GM12878 (cell line): Measurements from ENCODE around the gene SIK3. TPM values are rescaled to one million over a fixed set of nuclear protein-coding genes. Genes with fewer than 3 reads are reported as not detected.

Experiments
- ATAC-seq: fragments of 200-7000 bp; cut with Tn5 transposase; 3 replicates; pipeline ENCODE4 v1.9.1; 2020; ENCODE audit warnings: mild to moderate bottlenecking, moderate library complexity
- BruUV-seq: library from RNA; stranded (reverse); fragments of 400-500 nt; replicated peaks from 2 replicates; lab custom pipeline; 2021; lab: Mats Ljungman, UMichigan
- CTCF ChIA-PET: fragments of 300-600 bp; sonication (Branson Sonifier 250); formaldehyde crosslinking; extraction: SDS; loops from one replicate; lab custom pipeline; 2021; ENCODE audit warnings: inconsistent platforms; lab: Yijun Ruan, JAX
- POLR2A ChIA-PET: fragments of 350-600 bp; formaldehyde crosslinking; extraction: SDS; loops from one replicate; lab custom pipeline; 2021; ENCODE audit warnings: inconsistent platforms; lab: Charles Lee
- RAD21 ChIA-PET: fragments of 300-600 bp; sonication (Branson Sonifier 250); formaldehyde crosslinking; loops from one replicate; lab custom pipeline; 2023; ENCODE audit warnings: antibody characterized with exemption; ENCODE audit not compliant: unreplicated experiment; lab: Charles Lee
- SMC1A ChIA-PET: fragments of 300-600 bp; sonication (Branson Sonifier 250); formaldehyde crosslinking; loops from one replicate; lab custom pipeline; 2023; ENCODE audit not compliant: unreplicated experiment, uncharacterized antibody; lab: Charles Lee
- DNase-seq: peaks from one replicate; pipeline ENCODE4 v3.0.0-alpha.2; 2011; ENCODE audit warnings: low read depth, low spot score
- FAIRE-seq: peaks from 3 replicates; lab custom pipeline; 2011; peaks lifted over from hg19 to GRCh38; lab: Jason Lieb, UNC
- H2AFZ ChIP-seq: 2 replicates; pipeline ENCODE4 v1.6.0; 2011; ENCODE audit warnings: low read depth, low read length, control low read depth; ENCODE audit not compliant: control insufficient read depth
- H3K27ac ChIP-seq: 2 replicates; pipeline ENCODE4 v1.5.1; 2011; ENCODE audit warnings: control low read depth; ENCODE audit not compliant: control insufficient read depth, insufficient read depth
- H3K27me3 ChIP-seq, 2 experiments: replicated peaks in 1 of 2; 2 replicates each; pipeline versions ENCODE4 v1.6.0 to v1.6.1; 2011; ENCODE audit warnings: low read length in 1 of 2; ENCODE audit not compliant: control insufficient read depth in 2 of 2, insufficient read depth in 2 of 2
- H3K36me3 ChIP-seq, 2 experiments: 2 replicates each; pipeline ENCODE4 v1.5.1; 2011; ENCODE audit warnings: low read length in 1 of 2; ENCODE audit not compliant: control insufficient read depth in 2 of 2, insufficient read depth in 2 of 2
- H3K4me1 ChIP-seq: 2 replicates; pipeline ENCODE4 v1.6.1; 2011; ENCODE audit warnings: mild to moderate bottlenecking, low read length, moderate library complexity, mixed read lengths; ENCODE audit not compliant: control insufficient read depth, insufficient read depth
- H3K4me2 ChIP-seq: 2 replicates; pipeline ENCODE4 v1.6.0; 2011; ENCODE audit warnings: control low read depth; ENCODE audit not compliant: control insufficient read depth, insufficient read depth
- H3K4me3 ChIP-seq: fragments of 200-600 bp; sonication (generic); 2 replicates; pipeline ENCODE4 v1.5.1; 2016
- H3K79me2 ChIP-seq: 2 replicates; pipeline ENCODE4 v1.6.0; 2011; ENCODE audit warnings: low read length; ENCODE audit not compliant: control insufficient read depth, insufficient read depth
- H3K9ac ChIP-seq: 2 replicates; pipeline ENCODE4 v1.8.0; 2011; ENCODE audit warnings: low read length, control low read depth, mixed read lengths; ENCODE audit not compliant: control insufficient read depth, insufficient read depth
- H3K9me3 ChIP-seq: replicated peaks from 3 replicates; pipeline ENCODE4 v1.5.1; 2011; ENCODE audit warnings: mild to moderate bottlenecking, low read length; ENCODE audit not compliant: control insufficient read depth, insufficient read depth
- H4K20me1 ChIP-seq: 2 replicates; pipeline ENCODE4 v1.6.0; 2011; ENCODE audit not compliant: control insufficient read depth, insufficient read depth
- RAD21 ChIP-seq: IDR thresholded peaks from 2 replicates; pipeline ENCODE4 v1.6.1; 2011; ENCODE audit warnings: mild to moderate bottlenecking, low read depth, low read length, moderate library complexity; ENCODE audit not compliant: insufficient read depth
- TAF1 ChIP-seq: IDR thresholded peaks from 2 replicates; pipeline ENCODE4 v1.6.1; 2011; ENCODE audit warnings: mild to moderate bottlenecking, low read depth, low read length, borderline replicate concordance
- ZBTB33 ChIP-seq: fragments of 450-650 bp; IDR thresholded peaks from 2 replicates; pipeline ENCODE4 v1.6.1; 2017; ENCODE audit warnings: mild to moderate bottlenecking
- WGBS: methylation state at CpG from one replicate; pipeline ENCODE4 v1.1.6; 2016; ENCODE audit warnings: low lambda C conversion rate; ENCODE audit not compliant: insufficient replicate concordance, insufficient coverage; ENCODE audit errors: missing lambda C conversion rate; 5-methylcytosine and 5-hydroxymethylcytosine counted together
- in situ Hi-C: fragments of 300-500 bp; cut with MboI; formaldehyde crosslinking; loops from 9 replicates; pipeline ENCODE4 v1.14.3; 2018; ENCODE audit warnings: mixed read lengths
- intact Hi-C: fragments of 100-400 bp; cut with micrococcal nuclease; formaldehyde crosslinking; loops from one replicate; pipeline ENCODE4 v1.14.2; 2022; ENCODE audit not compliant: unreplicated experiment
- polyA plus RNA-seq, 11 experiments: library from polyadenylated mRNA; depleted of rRNA in 4 of 11; unstranded in 6 of 11; stranded (reverse) in 5 of 11; fragments of >200 nt; fragmentation: Nextera tagmentation in 4 of 11; fragmentation: Illumina TruSeq in 1 of 11; extraction: Ambion mirVana in 4 of 11; extraction: Trizol in 1 of 11; gene quantifications; 1 replicate in 1 of 11; 2 replicates in 10 of 11; pipeline versions ENCODE4 v1.2.1 to v1.2.3, GENCODE V29; 2011 to 2016; ENCODE audit warnings: inconsistent platforms in 2 of 11, missing spikeins in 2 of 11, low read depth in 1 of 11
- total RNA-seq, 4 experiments: library from RNA; depleted of rRNA in 3 of 4; stranded (reverse); fragments of >200 nt in 3 of 4; fragmentation: Illumina TruSeq in 1 of 4; extraction: Trizol in 1 of 4; gene quantifications; 2 replicates each; pipeline versions ENCODE4 v1.2.1 to v1.2.3, GENCODE V29; 2013 to 2021
- TF ChIP-seq, protein P1 (sequence below), 3 experiments: IDR thresholded peaks in 2 of 3; conservative IDR thresholded peaks in 1 of 3; 2 replicates each; pipeline ENCODE4 v1.5.1; 2011; ENCODE audit warnings: low read depth in 3 of 3, low read length in 3 of 3, mild to moderate bottlenecking in 3 of 3, control low read depth in 2 of 3, moderate library complexity in 2 of 3, inconsistent platforms in 1 of 3, mixed read lengths in 1 of 3; ENCODE audit not compliant: control insufficient read depth in 2 of 3, insufficient read depth in 1 of 3; ENCODE audit errors: extremely low read depth in 1 of 3

Gene SIK3
- total and polyA plus RNA-seq, 10 of the 15 experiments (the other 5 are each of a cell fraction or from before 2014, with no cell fraction given), result 2.5 to 31.9 (median 11.1) TPM

- CTCF ChIA-PET, result interaction anchor here (0.6 to 5.6 kb wide), 4 partner anchors 12 to 270 kb away, joined by 3 to 25 read pairs (median 8); no protein-coding TSS in a partner anchor
- Histone ChIP-seq H3K79me2 (no peaks in the 10 kb centered on the region), H3K9me3 (no peaks in the 10 kb centered on the region), H3K4me3 (no peak overlapping the region), H3K27me3 (no peaks in the 10 kb centered on the region)
- TSS peak; percentile 2 for BruUV-seq
- in situ Hi-C loops, result no loop called here
- intact Hi-C loops, result no loop called here
- no peak for ATAC-seq
- RAD21 ChIA-PET, result no interaction called here
- TF ChIP-seq TAF1 (no peak), RAD21 (0 out of 2 replicates have a peak, but pooled peaks have one; percentile 19), ZBTB33 (no peak)
- TF ChIP-seq, protein P1, sequence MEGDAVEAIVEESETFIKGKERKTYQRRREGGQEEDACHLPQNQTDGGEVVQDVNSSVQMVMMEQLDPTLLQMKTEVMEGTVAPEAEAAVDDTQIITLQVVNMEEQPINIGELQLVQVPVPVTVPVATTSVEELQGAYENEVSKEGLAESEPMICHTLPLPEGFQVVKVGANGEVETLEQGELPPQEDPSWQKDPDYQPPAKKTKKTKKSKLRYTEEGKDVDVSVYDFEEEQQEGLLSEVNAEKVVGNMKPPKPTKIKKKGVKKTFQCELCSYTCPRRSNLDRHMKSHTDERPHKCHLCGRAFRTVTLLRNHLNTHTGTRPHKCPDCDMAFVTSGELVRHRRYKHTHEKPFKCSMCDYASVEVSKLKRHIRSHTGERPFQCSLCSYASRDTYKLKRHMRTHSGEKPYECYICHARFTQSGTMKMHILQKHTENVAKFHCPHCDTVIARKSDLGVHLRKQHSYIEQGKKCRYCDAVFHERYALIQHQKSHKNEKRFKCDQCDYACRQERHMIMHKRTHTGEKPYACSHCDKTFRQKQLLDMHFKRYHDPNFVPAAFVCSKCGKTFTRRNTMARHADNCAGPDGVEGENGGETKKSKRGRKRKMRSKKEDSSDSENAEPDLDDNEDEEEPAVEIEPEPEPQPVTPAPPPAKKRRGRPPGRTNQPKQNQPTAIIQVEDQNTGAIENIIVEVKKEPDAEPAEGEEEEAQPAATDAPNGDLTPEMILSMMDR (IDR thresholded peaks at IDR 0.05 in 2 of 3, conservative IDR thresholded peaks at IDR 0.05 in 1 of 3; ENCODE audit: control insufficient read depth in 2 of 3, extremely low read depth in 1 of 3, insufficient read depth in 1 of 3, low read depth in 3 of 3, low read length in 3 of 3), result peak in 1 of 3 experiments; percentile 25; a peak in 2 of 6 replicates
- TF ChIP-seq, all 136 proteins: peak for 2
- DNase-seq (no peak), FAIRE-seq (no peak)
- 0 out of 2 replicates have a peak, but pooled peaks cover 3% of the 10 kb centered on the region for H3K4me1 ChIP-seq
- no peak overlapping the region for H3K4me2 ChIP-seq
- ChIA-PET SMC1A (interaction anchor here (1.2 kb wide), 1 partner anchor 38 kb away, joined by 3 read pairs; no protein-coding TSS in a partner anchor), POLR2A (no interaction called here)
- no peak overlapping the region for H2AFZ ChIP-seq
- H3K27ac ChIP-seq, result no peak overlapping the region
- peaks cover 0 to 7% of the 10 kb centered on the region in 2 experiments; a peak in 3 of 4 replicates for H3K36me3 ChIP-seq
- 98% methylated on average over 2 of the region's 2 CpGs for WGBS
- no peaks in the 10 kb centered on the region for H4K20me1 ChIP-seq
- H3K9ac ChIP-seq, result no peak overlapping the region
Observed at GRCh38 chr11:116891746-116892145, 206.5 kb downstream of the SIK3 start.
